ENCODE results near the gene RHOG.
"Not testable (repeated sequence)": the region's sequence is repeated elsewhere in the genome, so short reads cannot be mapped to it uniquely, and the experiment has no call there.

The RHOG gene

GRCh38 chr11:3840870-3841425, at the start of gene RHOG:
Gene RHOG, minus strand, starts transcription at chr11:3840959. Its CDS starts 12,821 bp downstream, at chr11:3828138.
- peak in 1 of 3 donors; percentile 90 for DNase-seq (ENCODE audit: low read depth in 2 of 3, low spot score in 1 of 3)

GRCh38 chr11:3890014-3890413, 49.3 kb upstream of the RHOG start:
- DNase-seq (ENCODE audit: low read depth in 2 of 3, low spot score in 1 of 3): no peak

GRCh38 chr11:3888876-3889275, 48.1 kb upstream of the RHOG start:
- no peak for DNase-seq (ENCODE audit: low read depth in 2 of 3, low spot score in 1 of 3)

- DNase-seq (ENCODE audit: low read depth in 2 of 3, low spot score in 1 of 3): no peak
Observed at GRCh38 chr11:3886985-3887384, 46.2 kb upstream of the RHOG start.

- no peak for DNase-seq (ENCODE audit: low read depth in 2 of 3, low spot score in 1 of 3)
Observed at GRCh38 chr11:3885855-3886254, 45.1 kb upstream of the RHOG start.

- no peak for DNase-seq (ENCODE audit: low read depth in 2 of 3, low spot score in 1 of 3)
Observed at GRCh38 chr11:3882655-3883054, 41.9 kb upstream of the RHOG start.

- no peak for DNase-seq (ENCODE audit: low read depth in 2 of 3, low spot score in 1 of 3)
Observed at GRCh38 chr11:3880724-3881123, 40.0 kb upstream of the RHOG start.

- no peak for DNase-seq (ENCODE audit: low read depth in 2 of 3, low spot score in 1 of 3)
Observed at GRCh38 chr11:3879967-3880542, 39.3 kb upstream of the RHOG start.

- DNase-seq (ENCODE audit: low read depth in 2 of 3, low spot score in 1 of 3): no peak
Observed at GRCh38 chr11:3879216-3879966, 38.6 kb upstream of the RHOG start.

- DNase-seq (ENCODE audit: low read depth in 2 of 3, low spot score in 1 of 3): no peak
Observed at GRCh38 chr11:3878258-3878584, 37.5 kb upstream of the RHOG start.

GRCh38 chr11:3877364-3878257, 36.9 kb upstream of the RHOG start:
- no peak for DNase-seq (ENCODE audit: low read depth in 2 of 3, low spot score in 1 of 3)

- no peak for DNase-seq (ENCODE audit: low read depth in 2 of 3, low spot score in 1 of 3)
Observed at GRCh38 chr11:3876613-3877012, 35.9 kb upstream of the RHOG start.

GRCh38 chr11:3873712-3874349, 33.1 kb upstream of the RHOG start:
- DNase-seq (ENCODE audit: low read depth in 2 of 3, low spot score in 1 of 3): no peak

- DNase-seq (ENCODE audit: low read depth in 2 of 3, low spot score in 1 of 3): peak in 1 of 3 donors; percentile 17
Observed at GRCh38 chr11:3867209-3868091, 26.7 kb upstream of the RHOG start.

GRCh38 chr11:3866836-3867208, 26.1 kb upstream of the RHOG start:
- DNase-seq (ENCODE audit: low read depth in 2 of 3, low spot score in 1 of 3): no peak

GRCh38 chr11:3866206-3866605, 25.4 kb upstream of the RHOG start:
- no peak for DNase-seq (ENCODE audit: low read depth in 2 of 3, low spot score in 1 of 3)

- no peak for DNase-seq (ENCODE audit: low read depth in 2 of 3, low spot score in 1 of 3)
Observed at GRCh38 chr11:3865388-3866193, 24.8 kb upstream of the RHOG start.

- DNase-seq (ENCODE audit: low read depth in 2 of 3, low spot score in 1 of 3): no peak
Observed at GRCh38 chr11:3861683-3862082, 20.9 kb upstream of the RHOG start.

- DNase-seq (ENCODE audit: low read depth in 2 of 3, low spot score in 1 of 3): not testable (repeated sequence)
Observed at GRCh38 chr11:3860898-3861393, 20.2 kb upstream of the RHOG start.
